HG02623 (cell line): ENCODE results near the gene SMAD2.
"Not testable (repeated sequence)": the region's sequence is repeated elsewhere in the genome, so short reads cannot be mapped to it uniquely, and the experiment has no call there.

Experiments
- ATAC-seq: cut with Tn5 transposase; IDR thresholded peaks from one replicate; pipeline ENCODE4 v1.9.1; 2021; ENCODE audit warnings: moderate library complexity; ENCODE audit not compliant: unreplicated experiment

SMAD2 gene

GRCh38 chr18:47795434-47795814, 135.0 kb downstream of the SMAD2 start:
- ATAC-seq: no peak

GRCh38 chr18:47794725-47795433, 135.6 kb downstream of the SMAD2 start:
- ATAC-seq: no peak

- no peak for ATAC-seq
These were observed 136.8 kb downstream of the SMAD2 start for GRCh38 chr18:47793609-47794008.

- no peak for ATAC-seq
These were observed 138.9 kb downstream of the SMAD2 start for GRCh38 chr18:47791461-47791985.

GRCh38 chr18:47790036-47790435, 140.4 kb downstream of the SMAD2 start:
- ATAC-seq: no peak

- no peak for ATAC-seq
These were observed 141.8 kb downstream of the SMAD2 start for GRCh38 chr18:47788621-47789020.

GRCh38 chr18:47781561-47781960, 148.9 kb downstream of the SMAD2 start:
- ATAC-seq: no peak

- no peak for ATAC-seq
These were observed 150.3 kb downstream of the SMAD2 start for GRCh38 chr18:47780011-47780725.

GRCh38 chr18:47779381-47779780, 151.1 kb downstream of the SMAD2 start:
- ATAC-seq: no peak

- no peak for ATAC-seq
These were observed 152.8 kb downstream of the SMAD2 start for GRCh38 chr18:47777626-47778025.

GRCh38 chr18:47775961-47776360, 154.5 kb downstream of the SMAD2 start:
- ATAC-seq: no peak

- ATAC-seq: no peak
These were observed 156.5 kb downstream of the SMAD2 start for GRCh38 chr18:47773931-47774330.

- ATAC-seq: no peak
These were observed 157.8 kb downstream of the SMAD2 start for GRCh38 chr18:47772374-47773248.

- no peak for ATAC-seq
These were observed 158.5 kb downstream of the SMAD2 start for GRCh38 chr18:47771922-47772321.

GRCh38 chr18:47767699-47768098, 162.8 kb downstream of the SMAD2 start:
- ATAC-seq: no peak

GRCh38 chr18:47767198-47767597, 163.3 kb downstream of the SMAD2 start:
- not testable (repeated sequence) for ATAC-seq
